GM23248 (cell line): ENCODE results near the gene SNRNP70.

Source experiments
- EZH2 ChIP-seq: fragments of 200-600 bp; sonication (generic); IDR thresholded peaks from 2 replicates; pipeline ENCODE4 v1.6.1; 2018; ENCODE audit warnings: antibody characterized with exemption, mild to moderate bottlenecking; ENCODE audit not compliant: insufficient read depth, poor library complexity, severe bottlenecking
- EZH2phosphoT487 ChIP-seq: fragments of 200-600 bp; sonication (generic); IDR thresholded peaks from 2 replicates; pipeline ENCODE4 v1.6.1; 2018; ENCODE audit warnings: antibody characterized with exemption, moderate library complexity, mild to moderate bottlenecking, low read depth; ENCODE audit not compliant: insufficient read depth

DNA sequence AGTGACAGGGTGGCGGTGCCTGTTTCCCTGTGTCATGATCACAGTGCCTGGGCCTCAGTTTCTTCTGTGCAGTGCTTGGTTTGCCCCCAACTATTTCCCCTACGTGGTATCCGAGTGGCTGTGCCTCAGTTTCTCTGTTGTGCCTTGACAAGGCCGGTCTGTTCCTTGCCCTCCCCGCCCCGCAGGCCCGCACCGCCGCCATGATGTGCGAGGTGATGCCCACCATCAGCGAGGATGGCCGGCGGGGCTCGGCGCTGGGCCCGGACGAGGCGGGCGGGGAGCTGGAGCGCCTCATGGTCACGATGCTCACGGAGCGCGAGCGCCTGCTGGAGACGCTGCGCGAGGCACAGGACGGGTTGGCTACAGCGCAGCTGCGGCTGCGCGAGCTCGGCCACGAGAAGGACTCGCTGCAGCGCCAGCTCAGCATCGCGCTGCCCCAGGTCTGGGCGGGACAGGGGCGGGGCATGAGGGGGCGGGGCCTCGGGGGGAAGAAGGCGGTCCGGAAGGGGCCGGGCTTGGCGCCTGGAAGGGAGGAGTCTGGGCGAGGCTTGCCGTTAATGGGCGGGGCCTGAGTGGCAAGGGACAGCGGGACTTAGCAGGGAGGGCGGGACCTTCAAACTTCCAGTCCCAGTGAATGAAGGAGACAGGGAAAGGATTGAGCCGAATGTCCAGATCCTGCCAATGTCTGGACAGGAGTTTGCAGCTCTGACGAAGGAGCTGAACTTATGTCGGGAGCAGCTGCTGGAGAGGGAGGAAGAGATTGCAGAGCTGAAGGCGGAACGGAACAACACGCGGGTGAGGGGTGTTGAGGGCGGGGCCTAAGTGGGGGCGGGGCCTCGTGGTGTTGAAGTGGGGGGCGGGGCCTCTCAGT is 42.7 kb downstream of the SNRNP70 start:
- TF ChIP-seq EZH2: no peak
- no peak for TF ChIP-seq EZH2phosphoT487
